H1 (cell line): Measurements from ENCODE around the gene ZNF280C. TPM values are rescaled to one million over a fixed set of nuclear protein-coding genes. Genes with fewer than 3 reads are reported as not detected.

Experiments used
- CTCF ChIA-PET: fragments of 300-600 bp; sonication (Branson Sonifier 250); formaldehyde crosslinking; loops from one replicate; lab custom pipeline; 2021; ENCODE audit not compliant: partially characterized antibody; lab: Charles Lee
- POLR2A ChIA-PET: fragments of 300-600 bp; sonication (Branson Sonifier 250); formaldehyde crosslinking; loops from one replicate; lab custom pipeline; 2021; ENCODE audit warnings: inconsistent platforms; ENCODE audit not compliant: partially characterized antibody; lab: Charles Lee
- DNase-seq, 2 experiments: peaks; one replicate each; pipeline versions ENCODE4 v3.0.0 to v3.0.0-alpha.2; 2010 to 2022; ENCODE audit warnings: low spot score in 2 of 2, low read depth in 1 of 2, mixed read lengths in 1 of 2
- FAIRE-seq: peaks from 2 replicates; lab custom pipeline; 2011; peaks lifted over from hg19 to GRCh38; lab: Jason Lieb, UNC
- H2AFZ ChIP-seq: 2 replicates; pipeline ENCODE4 v1.8.1; 2012; ENCODE audit warnings: low read length, inconsistent platforms
- H2AK5ac ChIP-seq: 2 replicates; pipeline ENCODE4 v1.6.1; 2013; ENCODE audit warnings: low read depth, low read length
- H2BK120ac ChIP-seq: replicated peaks from 2 replicates; pipeline ENCODE3; 2013; ENCODE audit warnings: low read depth, low read length, inconsistent platforms
- H2BK12ac ChIP-seq: 2 replicates; pipeline ENCODE4 v1.6.1; 2013; ENCODE audit warnings: low read depth, low read length
- H2BK15ac ChIP-seq: 2 replicates; pipeline ENCODE4 v1.6.1; 2013; ENCODE audit warnings: low read length
- H2BK20ac ChIP-seq: 2 replicates; pipeline ENCODE4 v1.6.1; 2013; ENCODE audit warnings: low read length
- H2BK5ac ChIP-seq: 2 replicates; pipeline ENCODE4 v1.6.1; 2013; ENCODE audit warnings: low read depth, low read length
- H3K14ac ChIP-seq: 2 replicates; pipeline ENCODE4 v1.6.1; 2013; ENCODE audit warnings: inconsistent platforms; ENCODE audit not compliant: insufficient read length
- H3K18ac ChIP-seq: 2 replicates; pipeline ENCODE4 v1.6.1; 2013; ENCODE audit warnings: low read length; ENCODE audit errors: extremely low read depth
- H3K23ac ChIP-seq: 2 replicates; pipeline ENCODE4 v1.6.1; 2013; ENCODE audit warnings: inconsistent platforms; ENCODE audit not compliant: insufficient read length
- H3K23me2 ChIP-seq: 2 replicates; pipeline ENCODE4 v1.6.1; 2013; ENCODE audit warnings: low read depth, low read length
- H3K27ac ChIP-seq: 2 replicates; pipeline ENCODE4 v1.6.1; 2011; ENCODE audit warnings: low read depth, low read length, inconsistent platforms
- H3K27me3 ChIP-seq, 4 experiments: replicated peaks in 1 of 4; 1 replicate in 1 of 4; 2 replicates in 3 of 4; pipeline versions ENCODE4 v1.6.1 to v1.8.1; 2011 to 2013; ENCODE audit warnings: low read length in 3 of 4, mild to moderate bottlenecking in 3 of 4, inconsistent platforms in 2 of 4, mixed read lengths in 2 of 4, moderate library complexity in 1 of 4; ENCODE audit not compliant: control insufficient read depth in 3 of 4, insufficient read depth in 3 of 4; ENCODE audit errors: extremely low read depth in 1 of 4
- H3K36me3 ChIP-seq, 4 experiments: 2 replicates each; pipeline versions ENCODE4 v1.6.1 to v1.8.1; 2011 to 2013; ENCODE audit warnings: mild to moderate bottlenecking in 4 of 4, low read length in 3 of 4, moderate library complexity in 2 of 4, control low read depth in 1 of 4, inconsistent platforms in 1 of 4; ENCODE audit not compliant: insufficient read depth in 4 of 4, control insufficient read depth in 2 of 4
- H3K4ac ChIP-seq: replicated peaks from 2 replicates; pipeline ENCODE3; 2013; ENCODE audit warnings: low read length, low read depth, mixed read lengths, inconsistent platforms; ENCODE audit not compliant: insufficient read length
- H3K4me1 ChIP-seq, 4 experiments: replicated peaks in 1 of 4; 1 replicate in 1 of 4; 2 replicates in 3 of 4; pipeline versions ENCODE4 v1.6.1 to v1.8.1; 2011 to 2013; ENCODE audit warnings: low read length in 3 of 4, inconsistent platforms in 2 of 4, mixed read lengths in 1 of 4; ENCODE audit not compliant: insufficient read depth in 4 of 4, control insufficient read depth in 3 of 4
- H3K4me2 ChIP-seq, 2 experiments: 2 replicates each; pipeline versions ENCODE4 v1.6.1 to v1.8.1; 2011 to 2013; ENCODE audit warnings: low read depth in 2 of 2, low read length in 2 of 2, control low read depth in 1 of 2, inconsistent platforms in 1 of 2, mild to moderate bottlenecking in 1 of 2; ENCODE audit not compliant: insufficient read depth in 1 of 2
- H3K4me3 ChIP-seq, 4 experiments: fragments of 200-600, 300-600 bp in 1 of 4; sonication (generic), shearing (Covaris generic), sonication (Bioruptor Twin) in 1 of 4; 2 replicates each; pipeline versions ENCODE4 v1.5.1 to v1.8.1; 2011 to 2016; ENCODE audit warnings: low read length in 4 of 4, low read depth in 3 of 4, control low read depth in 2 of 4, inconsistent platforms in 2 of 4, mild to moderate bottlenecking in 2 of 4, mixed read lengths in 1 of 4, moderate library complexity in 1 of 4; ENCODE audit not compliant: insufficient read depth in 2 of 4; ENCODE audit errors: extremely low read depth in 1 of 4
- H3K56ac ChIP-seq: replicated peaks from 2 replicates; pipeline ENCODE3; 2013; ENCODE audit warnings: low read depth, mild to moderate bottlenecking, mixed read lengths, low read length, inconsistent platforms; ENCODE audit not compliant: insufficient read length
- H3K79me1 ChIP-seq: 2 replicates; pipeline ENCODE4 v1.6.1; 2013; ENCODE audit warnings: low read depth, low read length, control low read depth
- H3K79me2 ChIP-seq, 2 experiments: 2 replicates each; pipeline versions ENCODE4 v1.6.1 to v1.8.1; 2012 to 2013; ENCODE audit warnings: low read length in 2 of 2, mild to moderate bottlenecking in 2 of 2, inconsistent platforms in 1 of 2; ENCODE audit not compliant: insufficient read depth in 2 of 2, control insufficient read depth in 1 of 2
- H3K9ac ChIP-seq, 4 experiments: replicated peaks in 1 of 4; 1 replicate in 1 of 4; 2 replicates in 3 of 4; pipeline versions ENCODE4 v1.6.1 to v1.8.1; 2011 to 2013; ENCODE audit warnings: low read depth in 3 of 4, low read length in 3 of 4, control low read depth in 2 of 4, mild to moderate bottlenecking in 2 of 4, moderate library complexity in 2 of 4, inconsistent platforms in 1 of 4; ENCODE audit errors: extremely low read depth in 1 of 4
- H3K9me3 ChIP-seq, 2 experiments: 2 replicates each; pipeline versions ENCODE4 v1.6.1 to v1.8.1; 2012 to 2013; ENCODE audit warnings: mild to moderate bottlenecking in 2 of 2, moderate library complexity in 2 of 2, control low read depth in 1 of 2, inconsistent platforms in 1 of 2, low read depth in 1 of 2, low read length in 1 of 2, mixed read lengths in 1 of 2; ENCODE audit not compliant: insufficient read depth in 2 of 2
- H4K20me1 ChIP-seq, 2 experiments: replicated peaks in 1 of 2; 2 replicates each; pipeline versions ENCODE3 to v1.8.1; 2011 to 2013; ENCODE audit warnings: inconsistent platforms in 2 of 2, low read length in 2 of 2, mild to moderate bottlenecking in 1 of 2; ENCODE audit not compliant: insufficient read depth in 2 of 2, control insufficient read depth in 1 of 2
- H4K5ac ChIP-seq: 2 replicates; pipeline ENCODE4 v1.6.1; 2013; ENCODE audit warnings: low read length, low read depth, mixed read lengths, inconsistent platforms; ENCODE audit not compliant: insufficient read length
- H4K8ac ChIP-seq: 2 replicates; pipeline ENCODE4 v1.8.0; 2013; ENCODE audit warnings: mild to moderate bottlenecking, moderate library complexity, low read length, inconsistent platforms; ENCODE audit not compliant: insufficient read depth; ENCODE audit errors: extremely low read depth
- H4K91ac ChIP-seq: replicated peaks from 2 replicates; pipeline ENCODE3; 2013; ENCODE audit warnings: low read length, mixed read lengths, inconsistent platforms; ENCODE audit not compliant: insufficient read length
- WGBS, 2 experiments: shearing (Covaris generic) in 1 of 2; methylation state at CpG; one replicate each; pipeline versions ENCODE4 v1.1.6 to v1.1.7; 2013 to 2015; ENCODE audit warnings: low lambda C conversion rate in 2 of 2, mixed read lengths in 2 of 2, inconsistent platforms in 1 of 2, low coverage in 1 of 2, missing lambda C conversion rate in 1 of 2; ENCODE audit not compliant: insufficient replicate concordance in 2 of 2, insufficient coverage in 1 of 2, insufficient read length in 1 of 2; ENCODE audit errors: extremely low coverage in 1 of 2, missing lambda C conversion rate in 1 of 2; 5-methylcytosine and 5-hydroxymethylcytosine counted together
- polyA plus RNA-seq, 7 experiments: library from polyadenylated mRNA; depleted of rRNA in 3 of 7; stranded (reverse) in 5 of 7; unstranded in 2 of 7; fragments of >200 nt in 5 of 7; fragments of 200-250 nt in 2 of 7; gene quantifications; 1 replicate in 5 of 7; 2 replicates in 1 of 7; 4 replicates in 1 of 7; pipeline versions ENCODE4 v1.2.1 to v1.2.3, GENCODE V29; 2011 to 2013; ENCODE audit warnings: missing spikeins in 2 of 7, mixed read lengths in 2 of 7
- total RNA-seq: library from RNA; stranded (reverse); fragmentation: NEBNext Ultra II Directional; extraction: Animal tissue kit (Norgen Biotek cat#: 25700); gene quantifications from 2 replicates; pipeline ENCODE4 v1.2.1, GENCODE V29; 2021

Gene ZNF280C
- total and polyA plus RNA-seq, 2 of the 8 experiments (the other 6 are each of a cell fraction or from before 2014, with no cell fraction given) = 8.4 to 13.4 TPM

- 88% methylated on average over 7 of the region's 7 CpGs; no CpG with 5 or more reads in 1 of the 2 experiments for WGBS, 2 experiments
- POLR2A ChIA-PET = no interaction called here
- no peak overlapping the region for H3K27ac ChIP-seq
- H3K36me3 ChIP-seq = no peaks in the 10 kb centered on the region
- no peak overlapping the region for H3K56ac ChIP-seq
- no peaks in the 10 kb centered on the region for H3K27me3 ChIP-seq
- no peak overlapping the region for H4K91ac ChIP-seq
- no peaks in the 10 kb centered on the region for H3K9me3 ChIP-seq
- no peak overlapping the region for H3K9ac ChIP-seq
- no peak overlapping the region for H4K8ac ChIP-seq
- H2BK15ac ChIP-seq = no peak overlapping the region
- no peak overlapping the region for H2AK5ac ChIP-seq
- H2BK20ac ChIP-seq = no peak overlapping the region
- H2BK12ac ChIP-seq = no peak overlapping the region
- no peaks in the 10 kb centered on the region for H3K23me2 ChIP-seq
- FAIRE-seq = no peak
- DNase-seq = no peak
- H2AFZ ChIP-seq = no peak overlapping the region
- CTCF ChIA-PET = interaction anchor here (0.7 kb wide), 1 partner anchor 116 kb away, joined by 3 read pairs; no protein-coding TSS in a partner anchor
- H3K14ac ChIP-seq = no peak overlapping the region
- H3K4me3 ChIP-seq = no peak overlapping the region
- H2BK5ac ChIP-seq = no peak overlapping the region
- no peak overlapping the region for H3K4me2 ChIP-seq
- H3K23ac ChIP-seq = no peak overlapping the region
- H3K4me1 ChIP-seq = no peaks in the 10 kb centered on the region
- H4K20me1 ChIP-seq = no peaks in the 10 kb centered on the region
- no peak overlapping the region for H4K5ac ChIP-seq
- H3K4ac ChIP-seq = no peak overlapping the region
- no peaks in the 10 kb centered on the region for H3K79me2 ChIP-seq
- no peaks in the 10 kb centered on the region for H3K79me1 ChIP-seq
- H3K18ac ChIP-seq = no peak overlapping the region
- H2BK120ac ChIP-seq = no peak overlapping the region
Observed at GRCh38 chrX:130196466-130196865, 72.2 kb downstream of the ZNF280C start.
